Activated T-helper 17 cell treated with anti-CD3 and anti-CD28 coated beads, Interleukin-2, amount 50 U/mL, for 72 hours (primary cell): Measurements from ENCODE around the gene FHOD3. TPM values are rescaled to one million over a fixed set of nuclear protein-coding genes. Genes with fewer than 3 reads are reported as not detected.
"Not testable (repeated sequence)": the region's sequence is repeated elsewhere in the genome, so short reads cannot be mapped to it uniquely, and the experiment has no call there.

Experiments
- ATAC-seq: fragments of 150-1000 bp; cut with Tn5 transposase; replicated peaks from 2 replicates; pipeline ENCODE4 v1.10.0; 2021; ENCODE audit warnings: mild to moderate bottlenecking, moderate library complexity
- H3K27ac Mint-ChIP-seq: one replicate; pipeline ENCODE4 v1.8.0; 2022; ENCODE audit warnings: mixed read lengths
- H3K27me3 Mint-ChIP-seq: one replicate; pipeline ENCODE4 v1.8.0; 2022; ENCODE audit warnings: mixed read lengths
- H3K36me3 Mint-ChIP-seq: one replicate; pipeline ENCODE4 v1.8.0; 2022; ENCODE audit warnings: low read depth, mild to moderate bottlenecking, mixed read lengths
- H3K4me1 Mint-ChIP-seq: one replicate; pipeline ENCODE4 v1.8.0; 2022; ENCODE audit warnings: mixed read lengths
- H3K4me3 Mint-ChIP-seq: one replicate; pipeline ENCODE4 v1.8.0; 2022; ENCODE audit warnings: mild to moderate bottlenecking, mixed read lengths
- H3K9me3 Mint-ChIP-seq: one replicate; pipeline ENCODE4 v1.8.0; 2022; ENCODE audit warnings: mixed read lengths
- total RNA-seq, 2 donors: library from RNA; stranded (reverse); gene quantifications; one replicate each; pipeline ENCODE4 v1.2.3, GENCODE V29; 2022

FHOD3 gene
- total RNA-seq, 2 donors from 2014 or later, result not detected

GRCh38 chr18:36338403-36338933, 41.0 kb downstream of the FHOD3 start:
- Mint-ChIP-seq H3K9me3 (no peaks in the 10 kb centered on the region), H3K4me1 (no peaks in the 10 kb centered on the region), H3K27ac (no peak overlapping the region), H3K36me3 (no peaks in the 10 kb centered on the region), H3K27me3 (peaks cover 8% of the 10 kb centered on the region), H3K4me3 (no peak overlapping the region)
- no peak for ATAC-seq

- no peak overlapping the region for H3K4me3 Mint-ChIP-seq
- H3K36me3 Mint-ChIP-seq, result no peaks in the 10 kb centered on the region
- no peak overlapping the region for H3K27ac Mint-ChIP-seq
- ATAC-seq, result no peak
- no peaks in the 10 kb centered on the region for H3K4me1 Mint-ChIP-seq
- peaks cover 16% of the 10 kb centered on the region for H3K27me3 Mint-ChIP-seq
- no peaks in the 10 kb centered on the region for H3K9me3 Mint-ChIP-seq
These were observed 42.7 kb downstream of the FHOD3 start for GRCh38 chr18:36340246-36340645.

GRCh38 chr18:36341944-36342343, 44.4 kb downstream of the FHOD3 start:
- Mint-ChIP-seq H3K36me3 (no peaks in the 10 kb centered on the region), H3K4me1 (no peaks in the 10 kb centered on the region), H3K27ac (no peak overlapping the region), H3K27me3 (peaks cover 23% of the 10 kb centered on the region), H3K4me3 (no peak overlapping the region), H3K9me3 (no peaks in the 10 kb centered on the region)
- no peak for ATAC-seq

- no peak for ATAC-seq
These were observed 50.8 kb downstream of the FHOD3 start for GRCh38 chr18:36348331-36348730.

GRCh38 chr18:36348971-36349417, 51.5 kb downstream of the FHOD3 start:
- H3K4me1 Mint-ChIP-seq, result no peaks in the 10 kb centered on the region
- H3K9me3 Mint-ChIP-seq, result no peaks in the 10 kb centered on the region
- no peaks in the 10 kb centered on the region for H3K36me3 Mint-ChIP-seq
- H3K27ac Mint-ChIP-seq, result no peak overlapping the region
- ATAC-seq, result no peak
- no peak overlapping the region for H3K4me3 Mint-ChIP-seq
- peaks cover 32% of the 10 kb centered on the region for H3K27me3 Mint-ChIP-seq

More at GRCh38 chr18:36348331-36348730, 50.8 kb downstream of the FHOD3 start:
- Mint-ChIP-seq H3K27me3 (peaks cover 37% of the 10 kb centered on the region), H3K27ac (no peak overlapping the region), H3K4me3 (no peak overlapping the region), H3K36me3 (no peaks in the 10 kb centered on the region), H3K9me3 (no peaks in the 10 kb centered on the region), H3K4me1 (no peaks in the 10 kb centered on the region)

- no peak for ATAC-seq
- no peaks in the 10 kb centered on the region for H3K4me1 Mint-ChIP-seq
- H3K36me3 Mint-ChIP-seq, result no peaks in the 10 kb centered on the region
- H3K4me3 Mint-ChIP-seq, result no peak overlapping the region
- peaks cover 32% of the 10 kb centered on the region for H3K27me3 Mint-ChIP-seq
- no peak overlapping the region for H3K27ac Mint-ChIP-seq
- no peaks in the 10 kb centered on the region for H3K9me3 Mint-ChIP-seq
These were observed 52.0 kb downstream of the FHOD3 start for GRCh38 chr18:36349552-36349951.

GRCh38 chr18:36350251-36350651, 52.7 kb downstream of the FHOD3 start:
- no peaks in the 10 kb centered on the region for H3K9me3 Mint-ChIP-seq
- no peaks in the 10 kb centered on the region for H3K36me3 Mint-ChIP-seq
- no peak overlapping the region for H3K4me3 Mint-ChIP-seq
- no peaks in the 10 kb centered on the region for H3K4me1 Mint-ChIP-seq
- no peak for ATAC-seq
- no peak overlapping the region for H3K27ac Mint-ChIP-seq
- peaks cover 29% of the 10 kb centered on the region for H3K27me3 Mint-ChIP-seq

GRCh38 chr18:36350839-36351469, 53.4 kb downstream of the FHOD3 start:
- H3K27ac Mint-ChIP-seq, result no peak overlapping the region
- H3K9me3 Mint-ChIP-seq, result no peaks in the 10 kb centered on the region
- H3K27me3 Mint-ChIP-seq, result peaks cover 29% of the 10 kb centered on the region
- H3K4me1 Mint-ChIP-seq, result no peaks in the 10 kb centered on the region
- no peak overlapping the region for H3K4me3 Mint-ChIP-seq
- H3K36me3 Mint-ChIP-seq, result no peaks in the 10 kb centered on the region
- no peak for ATAC-seq

GRCh38 chr18:36352384-36352783, 54.9 kb downstream of the FHOD3 start:
- Mint-ChIP-seq H3K36me3 (no peaks in the 10 kb centered on the region), H3K27ac (no peak overlapping the region), H3K9me3 (no peaks in the 10 kb centered on the region), H3K27me3 (peaks cover 24% of the 10 kb centered on the region), H3K4me3 (no peak overlapping the region), H3K4me1 (no peaks in the 10 kb centered on the region)
- no peak for ATAC-seq

- Mint-ChIP-seq H3K4me3 (no peak overlapping the region), H3K36me3 (no peaks in the 10 kb centered on the region), H3K9me3 (no peaks in the 10 kb centered on the region), H3K27ac (no peak overlapping the region), H3K4me1 (no peaks in the 10 kb centered on the region), H3K27me3 (peaks cover 29% of the 10 kb centered on the region)
- peak; percentile 38 for ATAC-seq
These were observed 57.5 kb downstream of the FHOD3 start for GRCh38 chr18:36354989-36355388.

GRCh38 chr18:36355511-36355910, 58.0 kb downstream of the FHOD3 start:
- H3K27ac Mint-ChIP-seq, result no peak overlapping the region
- H3K4me1 Mint-ChIP-seq, result no peaks in the 10 kb centered on the region
- no peak overlapping the region for H3K4me3 Mint-ChIP-seq

GRCh38 chr18:36356741-36357140, 59.2 kb downstream of the FHOD3 start:
- not testable (repeated sequence) for H3K36me3 Mint-ChIP-seq, H3K4me3 Mint-ChIP-seq, H3K27ac Mint-ChIP-seq, H3K9me3 Mint-ChIP-seq, ATAC-seq, H3K4me1 Mint-ChIP-seq
- H3K27me3 Mint-ChIP-seq, result peaks cover 16% of the 10 kb centered on the region

More at GRCh38 chr18:36355511-36355910, 58.0 kb downstream of the FHOD3 start:
- H3K9me3 Mint-ChIP-seq, result no peaks in the 10 kb centered on the region
- no peaks in the 10 kb centered on the region for H3K36me3 Mint-ChIP-seq
- H3K27me3 Mint-ChIP-seq, result peaks cover 24% of the 10 kb centered on the region
- ATAC-seq, result no peak

- no peaks in the 10 kb centered on the region for H3K4me1 Mint-ChIP-seq
- no peak for ATAC-seq
- H3K9me3 Mint-ChIP-seq, result no peaks in the 10 kb centered on the region
- H3K27ac Mint-ChIP-seq, result no peak overlapping the region
- H3K36me3 Mint-ChIP-seq, result no peaks in the 10 kb centered on the region
- no peak overlapping the region for H3K4me3 Mint-ChIP-seq
- H3K27me3 Mint-ChIP-seq, result peaks cover 12% of the 10 kb centered on the region
These were observed 60.6 kb downstream of the FHOD3 start for GRCh38 chr18:36358141-36358540.

GRCh38 chr18:36360256-36360909, 62.9 kb downstream of the FHOD3 start:
- Mint-ChIP-seq H3K27me3 (peaks cover 19% of the 10 kb centered on the region), H3K27ac (no peak overlapping the region), H3K4me1 (no peaks in the 10 kb centered on the region), H3K36me3 (no peaks in the 10 kb centered on the region), H3K4me3 (no peak overlapping the region), H3K9me3 (no peaks in the 10 kb centered on the region)
- ATAC-seq, result no peak

- Mint-ChIP-seq H3K36me3 (no peaks in the 10 kb centered on the region), H3K27me3 (peaks cover 11% of the 10 kb centered on the region), H3K4me3 (no peak overlapping the region), H3K9me3 (no peaks in the 10 kb centered on the region), H3K4me1 (no peaks in the 10 kb centered on the region), H3K27ac (no peak overlapping the region)
- no peak for ATAC-seq
These were observed 67.6 kb downstream of the FHOD3 start for GRCh38 chr18:36364911-36365624.
